Activated naive CD8-positive, alpha-beta T cell treated with anti-CD3 and anti-CD28 coated beads for 36 hours (primary cell): ENCODE results near the gene KDM6B. TPM values are rescaled to one million over a fixed set of nuclear protein-coding genes. Genes with fewer than 3 reads are reported as not detected.

Experiments used
- DNase-seq: peaks from one replicate; pipeline ENCODE4 v3.0.0; 2021
- H3K27ac Mint-ChIP-seq: one replicate; pipeline ENCODE4 v1.8.0; 2022; ENCODE audit warnings: mild to moderate bottlenecking, moderate library complexity, mixed read lengths
- H3K27me3 Mint-ChIP-seq: one replicate; pipeline ENCODE4 v1.8.0; 2022; ENCODE audit warnings: mild to moderate bottlenecking, mixed read lengths
- H3K36me3 Mint-ChIP-seq: one replicate; pipeline ENCODE4 v1.8.0; 2021; ENCODE audit warnings: mild to moderate bottlenecking, mixed read lengths
- H3K4me1 Mint-ChIP-seq: one replicate; pipeline ENCODE4 v1.8.0; 2021; ENCODE audit warnings: mixed read lengths
- H3K4me3 Mint-ChIP-seq: one replicate; pipeline ENCODE4 v1.8.0; 2022; ENCODE audit warnings: mild to moderate bottlenecking, moderate library complexity, mixed read lengths
- H3K9me3 Mint-ChIP-seq: one replicate; pipeline ENCODE4 v1.8.0; 2022; ENCODE audit warnings: mixed read lengths
- total RNA-seq, 2 experiments: library from RNA; stranded (reverse); gene quantifications; one replicate each; pipeline ENCODE4 v1.2.3, GENCODE V29; 2021

KDM6B gene
- total RNA-seq, 2 experiments from 2014 or later = 44.5 to 47.6 TPM

- DNase-seq = peak; percentile 96
- Mint-ChIP-seq H3K4me1 (peaks cover 44% of the 10 kb centered on the region), H3K36me3 (peaks cover 36% of the 10 kb centered on the region), H3K27me3 (no peaks in the 10 kb centered on the region), H3K27ac (peak overlapping the region; percentile 80), H3K4me3 (peak overlapping the region; percentile 76), H3K9me3 (no peaks in the 10 kb centered on the region)
Observed at GRCh38 chr17:7851438-7852261, 17.6 kb downstream of the KDM6B start.

DNA sequence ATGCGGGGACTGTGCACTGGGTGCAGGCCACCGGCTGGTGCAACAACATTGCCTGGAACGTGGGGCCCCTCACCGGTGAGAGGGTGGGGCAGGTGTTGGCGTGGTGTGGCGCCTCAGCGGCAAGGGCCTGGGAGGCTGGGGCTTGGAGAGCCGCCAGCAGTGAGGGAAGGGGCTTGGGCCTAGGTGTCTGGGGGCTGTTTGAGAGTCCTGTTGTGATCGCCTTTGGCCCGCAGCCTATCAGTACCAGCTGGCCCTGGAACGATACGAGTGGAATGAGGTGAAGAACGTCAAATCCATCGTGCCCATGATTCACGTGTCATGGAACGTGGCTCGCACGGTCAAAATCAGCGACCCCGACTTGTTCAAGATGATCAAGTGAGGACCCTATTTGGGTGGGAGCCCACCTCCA, 18.2 kb downstream of the KDM6B start:
- Mint-ChIP-seq H3K4me1 (peaks cover 40% of the 10 kb centered on the region), H3K9me3 (no peaks in the 10 kb centered on the region), H3K4me3 (peak overlapping the region; percentile 43), H3K27me3 (no peaks in the 10 kb centered on the region), H3K27ac (peak overlapping the region; percentile 62), H3K36me3 (peaks cover 36% of the 10 kb centered on the region)
- no peak for DNase-seq

GRCh38 chr17:7852919-7853690, 19.1 kb downstream of the KDM6B start:
- no peak overlapping the region for H3K4me3 Mint-ChIP-seq
- H3K27ac Mint-ChIP-seq = peak overlapping the region; percentile 56
- H3K4me1 Mint-ChIP-seq = peaks cover 38% of the 10 kb centered on the region
- no peaks in the 10 kb centered on the region for H3K9me3 Mint-ChIP-seq
- no peak for DNase-seq
- no peaks in the 10 kb centered on the region for H3K27me3 Mint-ChIP-seq
- peaks cover 36% of the 10 kb centered on the region for H3K36me3 Mint-ChIP-seq

GRCh38 chr17:7853691-7854038, 19.6 kb downstream of the KDM6B start:
- DNase-seq = no peak
- H3K36me3 Mint-ChIP-seq = peaks cover 33% of the 10 kb centered on the region
- peak overlapping the region; percentile 28 for H3K27ac Mint-ChIP-seq
- H3K4me3 Mint-ChIP-seq = no peak overlapping the region
- no peaks in the 10 kb centered on the region for H3K9me3 Mint-ChIP-seq
- H3K27me3 Mint-ChIP-seq = no peaks in the 10 kb centered on the region
- H3K4me1 Mint-ChIP-seq = peaks cover 40% of the 10 kb centered on the region

DNA sequence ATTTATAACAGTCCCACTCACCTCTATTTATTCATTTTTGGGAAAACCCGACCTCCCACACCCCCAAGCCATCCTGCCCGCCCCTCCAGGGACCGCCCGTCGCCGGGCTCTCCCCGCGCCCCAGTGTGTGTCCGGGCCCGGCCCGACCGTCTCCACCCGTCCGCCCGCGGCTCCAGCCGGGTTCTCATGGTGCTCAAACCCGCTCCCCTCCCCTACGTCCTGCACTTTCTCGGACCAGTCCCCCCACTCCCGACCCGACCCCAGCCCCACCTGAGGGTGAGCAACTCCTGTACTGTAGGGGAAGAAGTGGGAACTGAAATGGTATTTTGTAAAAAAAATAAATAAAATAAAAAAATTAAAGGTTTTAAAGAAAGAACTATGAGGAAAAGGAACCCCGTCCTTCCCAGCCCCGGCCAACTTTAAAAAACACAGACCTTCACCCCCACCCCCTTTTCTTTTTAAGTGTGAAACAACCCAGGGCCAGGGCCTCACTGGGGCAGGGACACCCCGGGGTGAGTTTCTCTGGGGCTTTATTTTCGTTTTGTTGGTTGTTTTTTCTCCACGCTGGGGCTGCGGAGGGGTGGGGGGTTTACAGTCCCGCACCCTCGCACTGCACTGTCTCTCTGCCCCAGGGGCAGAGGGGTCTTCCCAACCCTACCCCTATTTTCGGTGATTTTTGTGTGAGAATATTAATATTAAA, 20.2 kb downstream of the KDM6B start:
- DNase-seq = no peak
- H3K27ac Mint-ChIP-seq = peak overlapping the region; percentile 28
- peaks cover 46% of the 10 kb centered on the region for H3K4me1 Mint-ChIP-seq
- H3K4me3 Mint-ChIP-seq = no peak overlapping the region
- H3K9me3 Mint-ChIP-seq = no peaks in the 10 kb centered on the region
- peaks cover 33% of the 10 kb centered on the region for H3K36me3 Mint-ChIP-seq
- H3K27me3 Mint-ChIP-seq = no peaks in the 10 kb centered on the region

GRCh38 chr17:7854851-7855659, 21.0 kb downstream of the KDM6B start, which contains the start of gene TMEM88:
TMEM88 (plus strand) TSS chr17:7855066; CDS start chr17:7855075, 9 bp downstream.
- Mint-ChIP-seq H3K4me3 (no peak within 1 kb of the TSS), H3K27me3 (no peaks in the 10 kb centered on the region), H3K4me1 (peaks cover 41% of the 10 kb centered on the region), H3K9me3 (no peaks in the 10 kb centered on the region), H3K36me3 (peaks cover 27% of the 10 kb centered on the region), H3K27ac (peak within 1 kb of the TSS; percentile 28)
- no peak for DNase-seq

DNA sequence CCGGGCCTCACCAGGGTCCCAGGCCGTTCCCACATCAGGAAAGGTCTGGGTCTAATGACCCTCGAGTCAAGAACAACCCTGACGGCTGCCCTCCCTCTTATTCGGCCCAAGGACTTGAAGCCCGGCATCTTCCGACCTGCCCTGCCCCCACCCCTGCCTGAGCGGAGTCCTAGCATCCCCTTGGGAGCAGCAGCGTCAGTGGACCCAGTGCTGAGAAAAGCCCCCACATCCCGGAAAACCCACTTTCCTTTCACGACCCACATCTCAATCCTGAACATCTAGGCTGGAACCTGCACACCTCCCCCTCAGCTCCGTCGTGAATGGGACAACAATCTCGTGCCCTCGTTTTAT, 21.6 kb downstream of the KDM6B start:
- Mint-ChIP-seq H3K27ac (no peak overlapping the region), H3K4me3 (no peak overlapping the region), H3K9me3 (no peaks in the 10 kb centered on the region), H3K27me3 (no peaks in the 10 kb centered on the region), H3K36me3 (peaks cover 21% of the 10 kb centered on the region), H3K4me1 (peaks cover 35% of the 10 kb centered on the region)
- no peak for DNase-seq

DNA sequence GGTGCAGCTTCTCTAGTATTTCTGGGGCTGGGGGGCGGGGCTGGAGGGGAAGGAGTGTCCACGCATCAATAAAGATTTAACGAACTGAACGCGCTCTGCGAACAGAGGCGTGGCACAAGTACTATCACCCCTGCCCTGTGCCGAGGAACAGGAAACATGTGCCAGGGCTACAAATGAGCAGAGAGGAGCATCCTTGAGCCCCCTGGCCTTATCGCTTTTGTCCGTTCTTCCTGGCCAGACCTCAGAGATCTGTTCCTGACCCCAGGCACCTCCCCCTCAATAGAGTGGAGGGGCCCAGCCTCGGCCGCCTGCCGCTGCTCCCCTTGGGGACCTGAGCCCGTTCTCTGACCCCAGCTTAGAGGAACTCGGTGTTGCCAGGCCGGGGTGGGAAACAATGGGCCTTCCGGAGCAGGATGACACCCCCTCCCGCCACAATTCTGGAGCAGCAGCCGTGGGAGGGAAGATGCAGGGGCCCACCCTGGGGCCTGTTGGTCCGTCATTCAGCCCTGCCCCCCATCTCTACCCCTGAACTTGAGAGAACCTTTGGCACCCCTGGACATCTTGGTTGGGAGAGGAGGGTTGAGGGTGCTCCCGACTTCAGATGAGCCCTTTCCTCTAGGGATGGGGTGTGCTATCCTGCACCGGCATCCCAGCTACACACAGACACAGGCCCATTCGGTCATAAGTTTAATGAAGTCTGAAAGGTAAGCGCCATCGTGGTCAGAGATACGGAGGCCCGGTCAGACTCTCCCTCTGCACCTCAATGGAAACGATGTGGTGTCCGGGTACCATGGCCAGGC, 22.2 kb downstream of the KDM6B start:
- Mint-ChIP-seq H3K27me3 (no peaks in the 10 kb centered on the region), H3K4me3 (no peak overlapping the region), H3K9me3 (no peaks in the 10 kb centered on the region), H3K27ac (no peak overlapping the region), H3K4me1 (peaks cover 30% of the 10 kb centered on the region), H3K36me3 (peaks cover 16% of the 10 kb centered on the region)
- no peak for DNase-seq

- no peaks in the 10 kb centered on the region for H3K9me3 Mint-ChIP-seq
- peaks cover 12% of the 10 kb centered on the region for H3K36me3 Mint-ChIP-seq
- H3K4me1 Mint-ChIP-seq = peaks cover 27% of the 10 kb centered on the region
- no peak within 1 kb of the TSS for H3K4me3 Mint-ChIP-seq
- peak; percentile 93 for DNase-seq
- H3K27me3 Mint-ChIP-seq = no peaks in the 10 kb centered on the region
- H3K27ac Mint-ChIP-seq = no peak within 1 kb of the TSS
Observed at GRCh38 chr17:7856811-7857712, 23.0 kb downstream of the KDM6B start, which contains the start of gene NAA38. NAA38 (minus strand) TSS chr17:7857559; CDS start chr17:7857463, 96 bp downstream.

GRCh38 chr17:7857713-7858521, 23.9 kb downstream of the KDM6B start, which contains the start of gene CYB5D1:
CYB5D1 (plus strand) TSS chr17:7858003; CDS start chr17:7858135, 132 bp downstream.
- no peak within 1 kb of the TSS for H3K27ac Mint-ChIP-seq
- H3K4me1 Mint-ChIP-seq = peaks cover 24% of the 10 kb centered on the region
- H3K4me3 Mint-ChIP-seq = no peak within 1 kb of the TSS
- DNase-seq = peak; percentile 85
- H3K27me3 Mint-ChIP-seq = no peaks in the 10 kb centered on the region
- H3K36me3 Mint-ChIP-seq = peaks cover 7% of the 10 kb centered on the region
- H3K9me3 Mint-ChIP-seq = no peaks in the 10 kb centered on the region

DNA sequence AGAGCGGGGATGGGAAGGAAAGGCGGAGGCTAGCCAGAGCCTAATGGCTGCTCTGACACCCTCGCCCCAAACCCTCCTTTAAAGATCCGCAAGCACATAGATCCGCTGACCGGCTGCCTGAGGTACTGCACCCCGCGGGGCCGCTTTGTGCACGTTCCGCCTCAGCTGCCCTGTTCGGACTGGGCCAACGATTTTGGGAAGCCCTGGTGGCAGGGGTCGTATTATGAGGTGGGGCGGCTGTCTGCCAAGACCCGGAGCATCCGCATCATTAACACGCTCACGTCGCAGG, 24.4 kb downstream of the KDM6B start:
- H3K27ac Mint-ChIP-seq = no peak overlapping the region
- H3K36me3 Mint-ChIP-seq = peaks cover 5% of the 10 kb centered on the region
- no peaks in the 10 kb centered on the region for H3K9me3 Mint-ChIP-seq
- no peaks in the 10 kb centered on the region for H3K27me3 Mint-ChIP-seq
- DNase-seq = peak; percentile 47
- peaks cover 24% of the 10 kb centered on the region for H3K4me1 Mint-ChIP-seq
- H3K4me3 Mint-ChIP-seq = no peak overlapping the region

DNA sequence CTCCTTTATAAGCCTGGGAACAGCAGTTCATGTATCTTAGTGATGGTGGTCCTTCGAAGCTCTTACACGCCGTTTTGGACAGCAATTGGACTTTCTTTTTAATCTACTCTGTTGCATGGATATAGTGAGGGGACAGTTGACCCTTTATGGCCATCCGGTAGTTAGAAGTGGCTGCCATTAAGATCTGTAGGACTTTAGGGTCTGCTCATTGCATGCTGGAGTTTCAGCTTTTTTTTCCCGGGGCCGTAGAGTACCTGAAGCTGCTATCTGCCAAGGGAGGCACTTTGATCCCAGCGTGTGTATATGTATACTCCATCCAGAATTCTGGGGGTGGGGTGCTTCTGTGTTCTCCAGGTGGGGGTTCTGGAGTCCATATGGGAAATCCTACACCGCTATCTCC, 25.0 kb downstream of the KDM6B start:
- Mint-ChIP-seq H3K27me3 (no peaks in the 10 kb centered on the region), H3K4me1 (peaks cover 20% of the 10 kb centered on the region), H3K27ac (no peak overlapping the region), H3K36me3 (peaks cover 5% of the 10 kb centered on the region), H3K4me3 (no peak overlapping the region), H3K9me3 (no peaks in the 10 kb centered on the region)
- no peak for DNase-seq
